Activated CD8-positive, alpha-beta memory T cell treated with anti-CD3 and anti-CD28 coated beads, Interleukin-2, amount 10 ng/mL, durations not matched to agents 7 days and 5 days (primary cell): ENCODE data around the gene CDK14. TPM values are rescaled to one million over a fixed set of nuclear protein-coding genes. Genes with fewer than 3 reads are reported as not detected.
"Not testable (repeated sequence)": the region's sequence is repeated elsewhere in the genome, so short reads cannot be mapped to it uniquely, and the experiment has no call there.

ENCODE experiments used
- ATAC-seq: fragments of 150-1000 bp; cut with Tn5 transposase; one replicate; pipeline ENCODE4 v1.10.0; 2021; ENCODE audit warnings: moderate library complexity
- CTCF ChIA-PET: fragments of 350-600 bp; sonication (Branson Sonifier 250); formaldehyde crosslinking; loops from one replicate; lab custom pipeline; 2021; ENCODE audit warnings: antibody characterized with exemption; lab: Charles Lee
- DNase-seq: peaks from one replicate; pipeline ENCODE4 v3.0.0-alpha.2; 2020
- H3K27ac Mint-ChIP-seq: one replicate; pipeline ENCODE4 v1.8.0; 2021; ENCODE audit warnings: mild to moderate bottlenecking, mixed read lengths
- H3K27me3 Mint-ChIP-seq: one replicate; pipeline ENCODE4 v1.8.0; 2021; ENCODE audit warnings: mixed read lengths
- H3K36me3 Mint-ChIP-seq: one replicate; pipeline ENCODE4 v1.8.0; 2021; ENCODE audit warnings: mild to moderate bottlenecking, mixed read lengths
- H3K4me1 Mint-ChIP-seq: one replicate; pipeline ENCODE4 v1.8.0; 2021; ENCODE audit warnings: mixed read lengths
- H3K4me3 Mint-ChIP-seq: one replicate; pipeline ENCODE4 v1.8.0; 2021; ENCODE audit warnings: mild to moderate bottlenecking, moderate library complexity, mixed read lengths
- H3K9me3 Mint-ChIP-seq: one replicate; pipeline ENCODE4 v1.8.0; 2022; ENCODE audit warnings: low read depth, mixed read lengths
- total RNA-seq, 2 experiments: library from RNA; stranded (reverse); gene quantifications; one replicate each; pipeline ENCODE4 v1.2.3, GENCODE V29; 2021

The CDK14 gene
- total RNA-seq, 2 experiments from 2014 or later = 0.20 to 0.23 TPM

DNA sequence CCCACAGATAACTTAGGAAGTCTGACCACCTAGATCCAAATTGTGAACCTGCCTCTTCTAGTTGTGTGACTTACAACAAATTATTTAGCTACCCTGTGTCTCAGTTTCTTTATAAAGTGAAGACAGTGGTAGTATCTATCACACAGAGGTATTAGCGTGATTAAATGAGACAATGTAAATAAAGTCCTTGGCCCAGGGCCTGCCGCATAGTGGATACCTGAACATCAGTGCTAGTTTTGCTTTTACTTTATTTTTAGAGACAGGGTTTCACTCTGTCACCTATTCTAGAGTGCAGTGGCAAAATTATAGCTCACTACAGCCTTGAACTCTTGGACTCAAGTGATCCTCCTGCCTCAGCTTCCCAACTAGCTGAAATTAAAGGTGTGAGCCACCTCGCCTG is 177.1 kb downstream of the CDK14 start:
- Mint-ChIP-seq H3K9me3 (peaks cover 3% of the 10 kb centered on the region), H3K36me3 (no peaks in the 10 kb centered on the region), H3K4me1 (no peaks in the 10 kb centered on the region), H3K27me3 (no peaks in the 10 kb centered on the region), H3K4me3 (no peak overlapping the region), H3K27ac (no peak overlapping the region)
- ATAC-seq = no peak
- DNase-seq = no peak
- CTCF ChIA-PET = no interaction called here

DNA sequence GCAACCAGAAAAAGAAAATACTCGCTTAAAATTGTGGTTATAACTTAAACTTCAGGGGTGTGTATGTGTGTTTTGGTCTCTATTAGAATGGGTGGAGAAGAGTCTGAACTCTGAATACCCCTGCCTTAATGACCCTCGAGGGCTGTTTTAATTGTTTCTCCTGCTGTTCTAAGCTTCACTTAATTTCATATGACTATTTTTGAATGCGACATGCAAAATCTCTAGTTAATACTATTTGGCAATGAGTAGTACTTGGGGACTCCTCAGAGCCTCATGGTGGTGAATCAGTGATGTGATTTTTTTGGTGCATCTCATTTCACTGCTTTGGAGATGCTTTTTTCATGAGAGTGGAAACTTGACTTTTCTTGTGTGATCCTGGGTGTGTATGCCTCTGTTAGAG is 178.6 kb downstream of the CDK14 start:
- ATAC-seq = no peak
- Mint-ChIP-seq H3K9me3 (peaks cover 3% of the 10 kb centered on the region), H3K4me3 (no peak overlapping the region), H3K36me3 (no peaks in the 10 kb centered on the region), H3K4me1 (no peaks in the 10 kb centered on the region), H3K27ac (no peak overlapping the region), H3K27me3 (no peaks in the 10 kb centered on the region)
- DNase-seq = no peak
- CTCF ChIA-PET = no interaction called here

DNA sequence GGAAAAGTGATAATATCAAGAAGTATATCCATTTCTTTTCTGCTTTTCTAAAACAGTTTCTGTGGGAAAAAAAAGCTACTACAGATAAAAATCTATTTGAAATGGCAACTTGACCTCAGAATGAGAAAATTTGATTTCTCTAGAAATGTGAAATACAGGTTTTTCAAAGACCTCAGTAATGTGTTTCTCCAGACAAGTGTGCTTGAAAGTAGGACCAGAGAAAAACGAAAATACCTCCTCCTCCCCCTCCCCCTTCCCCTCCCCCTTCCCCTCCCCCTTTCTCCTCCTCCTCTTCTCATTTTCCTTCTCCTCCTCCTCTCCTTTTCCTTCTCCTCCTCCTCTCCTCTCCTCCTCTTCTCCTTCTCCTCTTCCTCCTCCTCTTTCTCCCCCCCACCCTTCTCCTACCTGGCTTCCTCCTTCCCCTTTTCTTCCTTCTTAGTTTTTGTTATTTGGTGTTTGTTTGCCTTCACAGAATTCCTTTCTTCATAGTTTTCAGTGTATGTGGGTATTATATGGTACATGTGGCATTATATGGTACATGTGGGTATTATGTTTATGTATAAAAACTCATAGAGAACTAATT is 179.4 kb downstream of the CDK14 start:
- Mint-ChIP-seq H3K4me1 (no peaks in the 10 kb centered on the region), H3K9me3 (peaks cover 3% of the 10 kb centered on the region), H3K27ac (no peak overlapping the region), H3K4me3 (no peak overlapping the region), H3K36me3 (no peaks in the 10 kb centered on the region), H3K27me3 (no peaks in the 10 kb centered on the region)
- ATAC-seq = no peak
- CTCF ChIA-PET = no interaction called here
- DNase-seq = no peak

DNA sequence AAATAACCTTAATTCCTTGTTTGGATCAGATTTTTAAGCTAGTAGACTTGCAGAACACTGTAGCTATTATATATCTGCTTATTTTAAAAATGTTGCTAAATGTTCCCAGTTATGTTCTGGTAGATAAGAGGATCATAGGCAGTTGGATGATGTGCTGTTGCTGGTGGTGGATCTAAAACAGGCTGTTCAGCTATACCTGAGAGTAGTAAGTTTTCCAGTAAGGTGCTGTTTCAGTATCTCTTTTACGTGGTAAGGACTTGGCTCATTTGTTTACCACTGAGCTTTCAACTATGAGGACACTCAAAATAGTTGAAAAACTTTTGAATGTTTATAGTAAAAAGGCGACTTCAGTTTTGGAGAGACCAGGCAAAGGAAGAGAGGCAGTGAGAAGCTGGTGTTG is 180.9 kb downstream of the CDK14 start:
- Mint-ChIP-seq H3K36me3 (no peaks in the 10 kb centered on the region), H3K27ac (no peak overlapping the region), H3K9me3 (no peaks in the 10 kb centered on the region), H3K4me3 (no peak overlapping the region), H3K4me1 (no peaks in the 10 kb centered on the region), H3K27me3 (no peaks in the 10 kb centered on the region)
- ATAC-seq (no peak), DNase-seq (no peak)
- CTCF ChIA-PET = no interaction called here

DNA sequence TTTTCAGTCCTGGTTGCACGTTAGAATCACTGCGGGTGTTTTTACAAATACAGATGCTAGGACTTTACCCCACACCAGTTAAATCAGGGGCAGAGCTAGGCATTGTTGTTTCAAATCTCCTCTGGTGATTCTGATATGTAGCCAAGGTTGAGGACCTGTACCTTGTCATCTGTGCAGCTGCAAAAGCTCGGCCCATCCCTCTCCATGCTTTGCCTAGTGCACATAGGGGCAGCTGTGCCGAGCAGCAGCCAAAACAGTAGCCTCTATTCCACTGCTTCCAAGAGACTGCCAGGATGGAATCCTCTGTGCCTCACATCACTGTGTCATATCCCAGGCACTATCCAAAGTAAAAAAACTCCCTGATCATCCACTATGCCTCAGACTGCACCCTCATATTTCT is 181.3 kb downstream of the CDK14 start:
- Mint-ChIP-seq H3K36me3 (no peaks in the 10 kb centered on the region), H3K27ac (no peak overlapping the region), H3K9me3 (no peaks in the 10 kb centered on the region), H3K27me3 (no peaks in the 10 kb centered on the region), H3K4me3 (no peak overlapping the region), H3K4me1 (no peaks in the 10 kb centered on the region)
- DNase-seq = no peak
- no peak for ATAC-seq
- CTCF ChIA-PET = no interaction called here

DNA sequence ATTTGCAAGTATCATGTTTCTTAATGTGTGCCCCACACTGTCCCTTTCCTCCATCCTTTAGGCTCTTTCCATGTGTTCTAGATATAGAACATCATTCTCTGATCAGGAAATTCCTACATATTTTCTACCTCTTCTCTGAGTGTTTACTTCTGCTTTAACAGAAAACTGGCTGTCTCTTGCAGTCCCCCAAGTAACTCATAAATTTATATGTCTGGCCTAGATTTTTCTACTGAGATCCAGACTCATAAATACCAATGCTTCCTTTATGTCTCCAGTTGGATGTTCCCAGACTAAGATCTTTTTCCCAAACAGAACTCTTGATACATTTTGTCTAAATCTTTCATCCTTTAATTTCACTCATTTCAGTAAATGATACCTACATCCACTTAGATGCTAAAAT is 181.8 kb downstream of the CDK14 start:
- no peak overlapping the region for H3K27ac Mint-ChIP-seq

DNA sequence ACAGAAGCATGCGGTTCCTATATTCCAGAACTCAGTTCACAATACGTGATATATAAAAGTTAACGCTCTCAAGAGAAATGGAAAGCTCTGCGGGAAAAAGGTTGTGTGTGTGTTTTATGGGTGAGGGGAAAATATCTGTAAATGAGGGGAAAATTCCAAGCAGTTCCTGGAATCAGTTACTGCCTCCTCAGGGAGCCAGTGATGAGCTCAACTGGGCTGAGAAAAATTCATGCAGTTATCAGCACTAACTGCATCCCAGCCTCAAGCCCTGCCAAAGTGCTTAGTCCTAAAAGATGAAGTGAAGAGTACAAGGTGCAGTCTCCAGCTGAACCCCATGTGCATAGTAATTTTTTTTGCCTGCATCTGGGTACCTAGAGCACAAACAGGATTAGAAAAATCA is 191.9 kb downstream of the CDK14 start:
- Mint-ChIP-seq H3K27me3 (no peaks in the 10 kb centered on the region), H3K4me3 (no peak overlapping the region), H3K4me1 (no peaks in the 10 kb centered on the region), H3K27ac (no peak overlapping the region), H3K9me3 (peaks cover 3% of the 10 kb centered on the region), H3K36me3 (no peaks in the 10 kb centered on the region)
- ATAC-seq (no peak), DNase-seq (no peak)
- CTCF ChIA-PET = no interaction called here

More for the DNA sequence above, 181.8 kb downstream of the CDK14 start:
- Mint-ChIP-seq H3K27me3 (no peaks in the 10 kb centered on the region), H3K4me3 (no peak overlapping the region), H3K4me1 (no peaks in the 10 kb centered on the region), H3K9me3 (no peaks in the 10 kb centered on the region), H3K36me3 (no peaks in the 10 kb centered on the region)
- no peak for DNase-seq
- CTCF ChIA-PET = no interaction called here
- no peak for ATAC-seq

DNA sequence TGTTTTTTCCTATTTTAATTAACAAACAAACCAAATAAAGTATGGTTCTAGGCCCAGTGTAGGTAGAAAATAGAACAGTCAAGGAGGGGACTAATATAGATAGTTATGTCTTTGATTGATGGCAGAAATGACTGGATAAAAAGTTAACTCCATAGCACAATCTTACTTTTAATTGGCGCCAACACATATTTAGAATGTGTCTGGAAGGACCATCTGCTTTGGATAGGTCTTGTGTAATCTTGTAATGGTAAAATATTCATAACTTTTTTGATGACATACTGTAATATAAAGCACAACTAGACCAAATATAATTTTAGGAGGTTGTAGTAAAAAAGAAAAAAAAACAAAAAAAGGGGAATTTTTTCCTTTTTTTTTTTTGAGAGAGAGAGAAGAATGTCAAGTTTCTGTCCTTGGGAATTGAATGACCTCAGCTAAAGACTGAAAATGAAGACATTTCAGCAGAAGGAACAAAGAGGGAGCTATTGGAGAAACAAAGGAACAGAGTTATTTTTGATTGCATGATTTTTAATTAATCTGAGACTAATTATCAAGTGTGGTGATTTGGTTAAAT is 193.7 kb downstream of the CDK14 start:
- no peak for ATAC-seq
- no peak for DNase-seq
- H3K9me3 Mint-ChIP-seq = peaks cover 4% of the 10 kb centered on the region
- no peaks in the 10 kb centered on the region for H3K27me3 Mint-ChIP-seq
- H3K27ac Mint-ChIP-seq = no peak overlapping the region
- CTCF ChIA-PET = no interaction called here
- H3K36me3 Mint-ChIP-seq = no peaks in the 10 kb centered on the region
- H3K4me3 Mint-ChIP-seq = no peak overlapping the region
- H3K4me1 Mint-ChIP-seq = no peaks in the 10 kb centered on the region

DNA sequence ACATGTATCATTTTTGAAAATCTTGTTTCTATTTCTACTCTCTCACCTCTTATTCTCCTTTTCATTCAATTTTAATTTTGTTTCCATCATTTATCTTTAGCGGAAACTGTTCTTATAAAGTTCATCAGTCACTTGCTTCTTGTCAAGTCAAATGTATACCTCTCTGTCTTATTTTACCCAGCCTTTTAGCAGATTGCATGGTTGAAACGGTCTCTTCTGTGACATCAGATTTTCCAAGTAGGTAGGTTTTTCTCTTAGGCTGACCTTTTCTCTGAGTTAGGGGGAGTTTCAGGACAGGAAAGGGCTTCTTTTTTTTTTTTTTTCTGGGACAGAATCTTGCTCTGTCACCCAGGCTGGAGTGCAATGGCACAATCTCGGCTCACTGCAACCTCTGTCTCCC is 195.5 kb downstream of the CDK14 start:
- ATAC-seq = no peak

DNA sequence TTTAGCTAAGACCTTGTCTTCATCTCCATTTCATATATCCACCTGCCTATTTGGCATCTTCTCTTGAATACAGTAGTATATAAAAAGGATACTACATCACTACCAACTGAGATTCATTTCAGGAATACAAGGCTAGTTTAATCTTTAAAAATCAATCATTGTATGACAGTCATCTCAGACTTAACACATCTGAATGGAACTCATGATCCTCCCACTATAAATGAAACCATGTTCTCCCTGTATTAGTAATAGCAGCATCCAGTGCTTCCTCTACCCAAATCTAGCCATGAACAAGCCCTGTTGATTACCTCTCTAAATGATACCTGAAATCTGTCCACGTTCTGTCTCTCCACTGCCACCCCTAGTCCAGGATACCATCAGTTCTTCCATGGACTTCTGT is 196.2 kb downstream of the CDK14 start:
- H3K4me3 Mint-ChIP-seq = no peak overlapping the region
- H3K4me1 Mint-ChIP-seq = no peaks in the 10 kb centered on the region

More for the DNA sequence above, 195.5 kb downstream of the CDK14 start:
- Mint-ChIP-seq H3K4me1 (no peaks in the 10 kb centered on the region), H3K27me3 (no peaks in the 10 kb centered on the region), H3K27ac (no peak overlapping the region), H3K36me3 (no peaks in the 10 kb centered on the region), H3K9me3 (peaks cover 4% of the 10 kb centered on the region), H3K4me3 (no peak overlapping the region)
- DNase-seq = no peak
- CTCF ChIA-PET = no interaction called here

DNA sequence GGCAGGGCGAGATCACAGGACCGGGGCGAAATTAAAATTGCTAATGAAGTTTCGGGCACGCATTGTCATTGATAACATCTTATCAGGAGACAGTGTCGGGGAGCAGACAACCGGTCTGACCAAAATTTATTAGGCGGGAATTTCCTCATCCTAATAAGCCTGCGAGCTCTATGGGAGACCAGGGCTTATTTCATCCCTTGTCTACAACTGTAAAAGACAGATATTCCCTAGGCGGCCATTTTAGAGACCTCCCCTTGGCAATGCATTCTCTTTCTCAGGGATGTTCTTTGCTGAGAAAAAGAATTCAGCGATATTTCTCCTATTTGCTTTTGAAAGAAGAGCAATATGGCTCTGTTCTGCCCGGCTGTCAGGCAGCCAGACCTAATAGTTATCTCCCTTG is 198.1 kb downstream of the CDK14 start:
- H3K36me3 Mint-ChIP-seq, DNase-seq, CTCF ChIA-PET, H3K27ac Mint-ChIP-seq, H3K4me1 Mint-ChIP-seq, H3K4me3 Mint-ChIP-seq, H3K27me3 Mint-ChIP-seq, H3K9me3 Mint-ChIP-seq, ATAC-seq: not testable (repeated sequence)

More for the DNA sequence above, 196.2 kb downstream of the CDK14 start:
- DNase-seq (no peak), ATAC-seq (no peak)
- CTCF ChIA-PET = no interaction called here
- no peak overlapping the region for H3K27ac Mint-ChIP-seq
- H3K27me3 Mint-ChIP-seq = no peaks in the 10 kb centered on the region
- H3K9me3 Mint-ChIP-seq = peaks cover 4% of the 10 kb centered on the region
- no peaks in the 10 kb centered on the region for H3K36me3 Mint-ChIP-seq

DNA sequence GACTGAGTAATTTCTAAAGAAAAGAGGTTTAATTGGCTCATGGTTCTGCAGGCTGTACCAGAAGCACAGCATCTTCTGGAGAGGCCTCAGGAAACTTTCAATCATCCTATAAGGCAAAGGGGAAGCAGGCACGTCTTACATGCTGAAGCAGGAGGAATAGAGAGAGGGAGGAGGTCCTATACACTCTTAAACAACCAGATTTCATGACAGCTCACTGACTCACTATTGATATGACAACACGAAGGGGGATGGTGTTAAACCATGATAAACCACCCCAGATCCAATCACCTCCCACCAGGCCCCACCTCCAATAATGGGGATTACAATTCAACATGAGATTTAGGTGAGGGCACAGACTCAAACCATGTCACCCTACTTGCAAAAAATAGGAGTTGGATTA is 201.5 kb downstream of the CDK14 start:
- peaks cover 4% of the 10 kb centered on the region for H3K9me3 Mint-ChIP-seq
- ATAC-seq = no peak
- no peaks in the 10 kb centered on the region for H3K27me3 Mint-ChIP-seq

DNA sequence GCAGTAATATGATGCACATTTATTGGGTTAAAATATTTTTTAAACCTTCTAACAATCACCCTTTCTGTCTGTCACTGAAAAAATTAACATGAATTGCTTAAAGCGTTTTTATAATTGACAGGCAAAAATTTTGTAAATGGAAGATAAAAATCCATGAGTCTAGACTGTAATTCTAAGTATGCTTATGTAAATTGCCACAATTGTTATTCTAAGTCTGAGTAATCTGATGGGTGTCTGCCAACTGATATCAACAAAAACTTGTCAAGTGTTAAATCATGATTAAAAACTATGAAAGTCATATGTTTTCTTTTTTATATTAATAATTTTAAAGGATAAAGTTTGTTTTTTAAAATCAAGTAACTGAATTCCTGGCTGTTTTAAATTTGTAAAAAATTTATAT is 208.2 kb downstream of the CDK14 start:
- H3K27me3 Mint-ChIP-seq = no peaks in the 10 kb centered on the region
- DNase-seq (no peak), ATAC-seq (no peak)
- H3K9me3 Mint-ChIP-seq = peaks cover 2% of the 10 kb centered on the region
- H3K27ac Mint-ChIP-seq = no peak overlapping the region
- CTCF ChIA-PET = no interaction called here
- H3K4me1 Mint-ChIP-seq = no peaks in the 10 kb centered on the region
- no peak overlapping the region for H3K4me3 Mint-ChIP-seq
- no peaks in the 10 kb centered on the region for H3K36me3 Mint-ChIP-seq

More for the DNA sequence above, 201.5 kb downstream of the CDK14 start:
- Mint-ChIP-seq H3K4me3 (no peak overlapping the region), H3K4me1 (no peaks in the 10 kb centered on the region), H3K36me3 (no peaks in the 10 kb centered on the region), H3K27ac (no peak overlapping the region)
- no peak for DNase-seq
- CTCF ChIA-PET = no interaction called here

DNA sequence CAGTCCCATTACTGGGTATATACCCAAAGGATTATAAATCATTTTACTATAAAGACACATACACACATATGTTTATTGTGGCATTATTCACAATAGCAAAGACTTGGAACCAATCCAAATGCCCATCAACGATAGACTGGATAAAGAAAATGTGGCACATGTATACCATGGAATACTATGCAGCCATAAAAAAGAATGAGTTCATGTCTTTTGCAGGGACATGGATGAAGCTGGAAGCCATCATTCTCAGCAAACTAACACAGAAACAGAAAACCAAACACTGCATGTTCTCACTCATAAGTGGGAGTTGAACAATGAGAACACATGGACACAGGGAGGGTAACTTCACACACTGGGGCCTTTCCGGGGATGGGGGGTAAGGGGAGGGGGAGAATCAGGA is 219.4 kb downstream of the CDK14 start:
- ATAC-seq, H3K9me3 Mint-ChIP-seq, H3K36me3 Mint-ChIP-seq, H3K27ac Mint-ChIP-seq, DNase-seq, CTCF ChIA-PET, H3K4me3 Mint-ChIP-seq, H3K27me3 Mint-ChIP-seq, H3K4me1 Mint-ChIP-seq: not testable (repeated sequence)
